ENCODE results near the gene RFX2.

RFX2 gene

GRCh38 chr19:6101291-6101825, 8.9 kb downstream of the RFX2 start:
- TF ChIP-seq, protein P1, sequence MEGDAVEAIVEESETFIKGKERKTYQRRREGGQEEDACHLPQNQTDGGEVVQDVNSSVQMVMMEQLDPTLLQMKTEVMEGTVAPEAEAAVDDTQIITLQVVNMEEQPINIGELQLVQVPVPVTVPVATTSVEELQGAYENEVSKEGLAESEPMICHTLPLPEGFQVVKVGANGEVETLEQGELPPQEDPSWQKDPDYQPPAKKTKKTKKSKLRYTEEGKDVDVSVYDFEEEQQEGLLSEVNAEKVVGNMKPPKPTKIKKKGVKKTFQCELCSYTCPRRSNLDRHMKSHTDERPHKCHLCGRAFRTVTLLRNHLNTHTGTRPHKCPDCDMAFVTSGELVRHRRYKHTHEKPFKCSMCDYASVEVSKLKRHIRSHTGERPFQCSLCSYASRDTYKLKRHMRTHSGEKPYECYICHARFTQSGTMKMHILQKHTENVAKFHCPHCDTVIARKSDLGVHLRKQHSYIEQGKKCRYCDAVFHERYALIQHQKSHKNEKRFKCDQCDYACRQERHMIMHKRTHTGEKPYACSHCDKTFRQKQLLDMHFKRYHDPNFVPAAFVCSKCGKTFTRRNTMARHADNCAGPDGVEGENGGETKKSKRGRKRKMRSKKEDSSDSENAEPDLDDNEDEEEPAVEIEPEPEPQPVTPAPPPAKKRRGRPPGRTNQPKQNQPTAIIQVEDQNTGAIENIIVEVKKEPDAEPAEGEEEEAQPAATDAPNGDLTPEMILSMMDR (IDR thresholded peaks at IDR 0.05; ENCODE audit: low read depth, low read length, missing control alignments), result no peak
- Histone ChIP-seq H3K4me3 (ENCODE audit: low read depth, low read length) (no peak overlapping the region), H3K36me3 (replicated peaks) (no peaks in the 10 kb centered on the region), H3K27ac (no peak overlapping the region), H3K27me3 (replicated peaks) (no peaks in the 10 kb centered on the region)
- no peak for DNase-seq
- in situ Hi-C loops (cut with HindIII; ENCODE audit: low pct_ligation_motif_present, low sequenced_read_pairs), result no loop called here

GRCh38 chr19:6100284-6100915, 9.9 kb downstream of the RFX2 start:
- Histone ChIP-seq H3K4me3 (ENCODE audit: low read depth, low read length) (no peak overlapping the region), H3K36me3 (replicated peaks) (no peaks in the 10 kb centered on the region), H3K27ac (no peak overlapping the region), H3K27me3 (replicated peaks) (no peaks in the 10 kb centered on the region)
- TF ChIP-seq, protein P1 (IDR thresholded peaks at IDR 0.05; ENCODE audit: low read depth, low read length, missing control alignments), result no peak
- in situ Hi-C loops (cut with HindIII; ENCODE audit: low pct_ligation_motif_present, low sequenced_read_pairs), result no loop called here
- no peak for DNase-seq

GRCh38 chr19:6099599-6099998, 10.7 kb downstream of the RFX2 start:
- Histone ChIP-seq H3K27ac (no peak overlapping the region), H3K4me3 (ENCODE audit: low read depth, low read length) (no peak overlapping the region), H3K27me3 (replicated peaks) (no peaks in the 10 kb centered on the region), H3K36me3 (replicated peaks) (no peaks in the 10 kb centered on the region)
- TF ChIP-seq, protein P1 (IDR thresholded peaks at IDR 0.05; ENCODE audit: low read depth, low read length, missing control alignments), result no peak
- no peak for DNase-seq
- in situ Hi-C loops (cut with HindIII; ENCODE audit: low pct_ligation_motif_present, low sequenced_read_pairs), result no loop called here

GRCh38 chr19:6099033-6099432, 11.3 kb downstream of the RFX2 start:
- H3K36me3 ChIP-seq (replicated peaks), result no peaks in the 10 kb centered on the region
- H3K27me3 ChIP-seq (replicated peaks), result no peaks in the 10 kb centered on the region
- in situ Hi-C loops (cut with HindIII; ENCODE audit: low pct_ligation_motif_present, low sequenced_read_pairs), result no loop called here
- no peak overlapping the region for H3K4me3 ChIP-seq (ENCODE audit: low read depth, low read length)
- H3K27ac ChIP-seq, result no peak overlapping the region
- TF ChIP-seq, protein P1 (IDR thresholded peaks at IDR 0.05; ENCODE audit: low read depth, low read length, missing control alignments), result no peak
- no peak for DNase-seq

DNA sequence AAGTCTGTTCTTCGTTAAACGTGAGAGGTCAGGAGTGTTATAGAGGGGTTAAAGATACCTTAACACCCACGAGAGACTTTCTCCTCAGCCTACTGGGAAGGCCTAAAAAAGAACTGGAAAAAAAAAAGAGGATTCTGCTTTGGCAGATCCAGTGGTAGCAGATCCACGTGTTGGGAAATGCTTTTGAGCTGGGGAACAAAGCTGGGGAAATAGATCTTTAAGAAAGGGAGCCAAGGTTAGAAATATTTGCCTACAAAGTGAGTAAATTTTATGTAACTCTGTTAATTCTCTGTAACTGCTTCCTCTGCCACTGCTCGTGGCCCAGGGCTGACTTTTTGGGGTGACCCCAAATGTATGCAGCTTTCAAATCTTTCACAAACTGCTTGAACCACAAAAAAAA, 11.7 kb downstream of the RFX2 start:
- in situ Hi-C loops (cut with HindIII; ENCODE audit: low pct_ligation_motif_present, low sequenced_read_pairs), result no loop called here
- DNase-seq, result no peak
- Histone ChIP-seq H3K36me3 (replicated peaks) (no peaks in the 10 kb centered on the region), H3K27ac (no peak overlapping the region), H3K27me3 (replicated peaks) (no peaks in the 10 kb centered on the region), H3K4me3 (ENCODE audit: low read depth, low read length) (no peak overlapping the region)
- TF ChIP-seq, protein P1 (IDR thresholded peaks at IDR 0.05; ENCODE audit: low read depth, low read length, missing control alignments), result no peak

DNA sequence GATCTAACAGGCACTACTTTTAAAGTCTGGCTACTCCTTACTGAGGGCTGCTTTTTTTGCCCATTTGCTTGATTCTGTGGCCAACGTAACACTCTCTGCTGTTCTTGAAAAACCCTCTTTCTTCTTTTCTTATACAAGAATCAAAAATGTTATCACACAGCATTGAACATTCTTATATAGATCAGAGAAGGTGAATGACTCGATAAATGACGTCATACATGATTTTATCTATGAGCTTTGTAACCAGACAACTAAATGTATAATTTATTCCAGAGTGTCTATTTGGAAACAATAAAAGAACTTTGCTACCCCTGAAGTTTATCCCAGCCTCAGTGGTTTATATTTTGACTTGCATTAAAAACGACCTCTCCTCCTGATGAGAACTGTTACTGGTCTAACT, 12.4 kb downstream of the RFX2 start:
- Histone ChIP-seq H3K4me3 (ENCODE audit: low read depth, low read length) (no peak overlapping the region), H3K27ac (no peak overlapping the region), H3K36me3 (replicated peaks) (no peaks in the 10 kb centered on the region), H3K27me3 (replicated peaks) (no peaks in the 10 kb centered on the region)
- in situ Hi-C loops (cut with HindIII; ENCODE audit: low pct_ligation_motif_present, low sequenced_read_pairs), result no loop called here
- TF ChIP-seq, protein P1 (IDR thresholded peaks at IDR 0.05; ENCODE audit: low read depth, low read length, missing control alignments), result no peak
- DNase-seq, result no peak
